GM18873 (cell line): ENCODE results near the gene DMRT2.

Experiments used
- ATAC-seq: cut with Tn5 transposase; IDR thresholded peaks from one replicate; pipeline ENCODE4 v1.9.1; 2021; ENCODE audit warnings: mild to moderate bottlenecking, moderate library complexity, moderate number of reproducible peaks; ENCODE audit not compliant: unreplicated experiment, low FRiP score

The DMRT2 gene

GRCh38 chr9:1085086-1085485, 34.9 kb downstream of the DMRT2 start:
- no peak for ATAC-seq

- no peak for ATAC-seq
These were observed 36.4 kb downstream of the DMRT2 start for GRCh38 chr9:1086517-1086916.

GRCh38 chr9:1087120-1087881, 37.1 kb downstream of the DMRT2 start:
- no peak for ATAC-seq

GRCh38 chr9:1094749-1095148, 44.6 kb downstream of the DMRT2 start:
- ATAC-seq, result no peak

- ATAC-seq, result no peak
These were observed 46.2 kb downstream of the DMRT2 start for GRCh38 chr9:1096155-1096964.

GRCh38 chr9:1098551-1098950, 48.4 kb downstream of the DMRT2 start:
- no peak for ATAC-seq

GRCh38 chr9:1100201-1100600, 50.0 kb downstream of the DMRT2 start:
- no peak for ATAC-seq

GRCh38 chr9:1100945-1101344, 50.8 kb downstream of the DMRT2 start:
- no peak for ATAC-seq

GRCh38 chr9:1101846-1102641, 51.9 kb downstream of the DMRT2 start:
- no peak for ATAC-seq

GRCh38 chr9:1102642-1102970, 52.4 kb downstream of the DMRT2 start:
- no peak for ATAC-seq
